DLD1 (cell line): ENCODE measurements around the gene MIA2.

Experiments used
- in situ Hi-C: cut with HindIII; loops from 2 replicates; pipeline ENCODE4 v1.10.0; 2017; ENCODE audit warnings: low sequenced_read_pairs

Gene MIA2

GRCh38 chr14:39434401-39434800, 200.7 kb downstream of the MIA2 start:
- in situ Hi-C loops = no loop called here

GRCh38 chr14:39435241-39435640, 201.5 kb downstream of the MIA2 start:
- in situ Hi-C loops = no loop called here
